ENCODE measurements around the gene ENTPD6. TPM values are rescaled to one million over a fixed set of nuclear protein-coding genes. Genes with fewer than 3 reads are reported as not detected.

Gene ENTPD6
- total and polyA plus RNA-seq, 12 donors = 30.9 to 260 (median 107) TPM

- Histone ChIP-seq H3K4me3 (no peak overlapping the region), H3K27me3 (no peaks in the 10 kb centered on the region), H3K4me1 (replicated peaks in 1 of 2) (peaks cover 4 to 11% of the 10 kb centered on the region in 2 donors), H3K27ac (no peak overlapping the region), H3K9me3 (replicated peaks in 1 of 3) (no peaks in the 10 kb centered on the region), H3K36me3 (replicated peaks in 1 of 2) (peaks cover 0 to 19% of the 10 kb centered on the region in 2 donors)
- TF ChIP-seq CTCF (IDR thresholded peaks at IDR 0.05) = no peak
- TF ChIP-seq POLR2A (IDR thresholded peaks at IDR 0.05) = no peak
- WGBS, 4 donors = 93 to 97% (median 96%) methylated on average over 7 to 8 of the region's 8 CpGs
- intact Hi-C loops (cut with DNase I) = no loop called here
- DNase-seq = peak in 2 of 7 donors; percentile 4 to 11
These were observed 11.0 kb downstream of the ENTPD6 start for GRCh38 chr20:25206548-25206947.

- Histone ChIP-seq H3K9me3 (replicated peaks in 1 of 3) (no peaks in the 10 kb centered on the region), H3K36me3 (replicated peaks in 1 of 2) (peaks cover 0 to 27% of the 10 kb centered on the region in 2 donors), H3K4me1 (replicated peaks in 1 of 2) (peaks cover 4 to 11% of the 10 kb centered on the region in 2 donors), H3K4me3 (no peak overlapping the region), H3K27me3 (no peaks in the 10 kb centered on the region), H3K27ac (no peak overlapping the region)
- intact Hi-C loops (cut with DNase I) = no loop called here
- peak in 3 of 7 donors; percentile 13 to 49 (median 18) for DNase-seq
- TF ChIP-seq CTCF (IDR thresholded peaks at IDR 0.05) (no peak), POLR2A (IDR thresholded peaks at IDR 0.05) (no peak)
- 94 to 97% (median 95%) methylated on average over 14 to 22 of the region's 22 CpGs for WGBS, 4 donors
These were observed 11.8 kb downstream of the ENTPD6 start for GRCh38 chr20:25207149-25207959.

- intact Hi-C loops (cut with DNase I) = no loop called here
- Histone ChIP-seq H3K27ac (no peak overlapping the region), H3K4me3 (no peak overlapping the region), H3K36me3 (replicated peaks in 1 of 2) (peaks cover 0 to 34% of the 10 kb centered on the region in 2 donors), H3K9me3 (replicated peaks in 1 of 3) (no peaks in the 10 kb centered on the region), H3K4me1 (replicated peaks in 1 of 2) (peaks cover 4 to 11% of the 10 kb centered on the region in 2 donors), H3K27me3 (no peaks in the 10 kb centered on the region)
- WGBS, 4 donors = 89 to 93% (median 92%) methylated on average over 9 of the region's 9 CpGs
- peak in 3 of 7 donors; percentile 7 to 46 (median 21) for DNase-seq
- TF ChIP-seq POLR2A (IDR thresholded peaks at IDR 0.05) (no peak), CTCF (IDR thresholded peaks at IDR 0.05) (no peak)
These were observed 12.5 kb downstream of the ENTPD6 start for GRCh38 chr20:25207960-25208534.

GRCh38 chr20:25209400-25209799 is 13.9 kb downstream of the ENTPD6 start:
- Histone ChIP-seq H3K27me3 (no peaks in the 10 kb centered on the region), H3K36me3 (replicated peaks in 1 of 2) (peaks cover 0 to 47% of the 10 kb centered on the region in 2 donors), H3K27ac (no peak overlapping the region), H3K4me1 (replicated peaks in 1 of 2) (peaks cover 0 to 4% of the 10 kb centered on the region in 2 donors), H3K4me3 (no peak overlapping the region), H3K9me3 (replicated peaks in 1 of 3) (no peaks in the 10 kb centered on the region)
- WGBS, 4 donors = 94 to 97% (median 95%) methylated on average over 1 of the region's 1 CpG
- no peak for DNase-seq
- intact Hi-C loops (cut with DNase I) = no loop called here
- TF ChIP-seq POLR2A (IDR thresholded peaks at IDR 0.05) = no peak
- TF ChIP-seq CTCF (IDR thresholded peaks at IDR 0.05) = no peak
